HL-60 (cell line): ENCODE results near the gene RPL10A.

Experiments used
- DNase-seq, 2 experiments: peaks; one replicate each; pipeline ENCODE4 v3.0.0-alpha.2; 2010 to 2020; ENCODE audit warnings: low read depth in 1 of 2, low spot score in 1 of 2
- H3K27ac ChIP-seq: fragments of 250-450 bp; sonication (Bioruptor Pico); replicated peaks from 2 replicates; pipeline ENCODE4 v1.5.1; 2020; ENCODE audit warnings: mild to moderate bottlenecking, moderate library complexity
- H3K27me3 ChIP-seq: fragments of 250-450 bp; sonication (Bioruptor Pico); 2 replicates; pipeline ENCODE4 v1.5.1; 2021; ENCODE audit warnings: mild to moderate bottlenecking, moderate library complexity; ENCODE audit not compliant: insufficient read depth, poor library complexity, severe bottlenecking
- H3K4me3 ChIP-seq: replicated peaks from 2 replicates; pipeline ENCODE4 v1.5.1; 2011; ENCODE audit warnings: mild to moderate bottlenecking, control low read depth, low read length; ENCODE audit not compliant: insufficient read depth
- CTCF ChIP-seq: IDR thresholded peaks from one replicate; pipeline ENCODE4 v1.5.1; 2011; ENCODE audit warnings: low read length, control low read depth, inconsistent platforms; ENCODE audit not compliant: insufficient read depth
- GABPA ChIP-seq: IDR thresholded peaks from 2 replicates; pipeline ENCODE4 v1.6.1; 2012; ENCODE audit warnings: low read depth
- POLR2AphosphoS5 ChIP-seq: IDR thresholded peaks from 2 replicates; pipeline ENCODE4 v1.6.1; 2012; ENCODE audit warnings: low read depth
- REST ChIP-seq: IDR thresholded peaks from 2 replicates; pipeline ENCODE4 v1.6.1; 2012; ENCODE audit warnings: low read depth; ENCODE audit not compliant: insufficient replicate concordance
- SPI1 ChIP-seq: IDR thresholded peaks from 2 replicates; pipeline ENCODE4 v1.6.1; 2012; ENCODE audit warnings: low read depth, mild to moderate bottlenecking, borderline replicate concordance

Gene RPL10A

GRCh38 chr6:35489995-35490791 lies 22.0 kb downstream of the RPL10A start:
- Histone ChIP-seq H3K27me3 (no peaks in the 10 kb centered on the region), H3K27ac (no peak overlapping the region), H3K4me3 (no peak overlapping the region)
- TF ChIP-seq REST (no peak), POLR2AphosphoS5 (no peak), CTCF (no peak), GABPA (no peak), SPI1 (no peak)
- no peak for DNase-seq

- Histone ChIP-seq H3K4me3 (no peak overlapping the region), H3K27ac (no peak overlapping the region), H3K27me3 (no peaks in the 10 kb centered on the region)
- no peak for DNase-seq
- TF ChIP-seq POLR2AphosphoS5 (no peak), SPI1 (no peak), CTCF (no peak), GABPA (no peak), REST (no peak)
These were observed 22.8 kb downstream of the RPL10A start for GRCh38 chr6:35490821-35491557.

- TF ChIP-seq REST (no peak), SPI1 (no peak), GABPA (no peak), POLR2AphosphoS5 (no peak), CTCF (no peak)
- DNase-seq = no peak
- no peaks in the 10 kb centered on the region for H3K27me3 ChIP-seq
- H3K27ac ChIP-seq = no peak overlapping the region
- no peak overlapping the region for H3K4me3 ChIP-seq
These were observed 23.5 kb downstream of the RPL10A start for GRCh38 chr6:35491558-35492257.
